ENCODE results near the gene DUSP22.

- TF ChIP-seq CTCF (IDR thresholded peaks at IDR 0.05) (no peak), POLR2A (IDR thresholded peaks at IDR 0.05) (no peak), POLR2AphosphoS5 (IDR thresholded peaks at IDR 0.05) (no peak), EP300 (IDR thresholded peaks at IDR 0.05; ENCODE audit: low read depth) (no peak)
Measured at GRCh38 chr6:378958-379409, 86.7 kb downstream of the DUSP22 start.
